HAP-1 (cell line): ENCODE results near the gene SPRYD4.
"Not testable (repeated sequence)": the region's sequence is repeated elsewhere in the genome, so short reads cannot be mapped to it uniquely, and the experiment has no call there.

Source experiments
- DNase-seq, 2 experiments: peaks; one replicate each; pipeline ENCODE4 v3.0.0-alpha.2; 2016 to 2020; ENCODE audit warnings: low spot score in 2 of 2
- H3K27me3 ChIP-seq: fragments of 250-450 bp; sonication (Bioruptor Pico); 2 replicates; pipeline ENCODE4 v1.5.1; 2020; ENCODE audit warnings: low read depth, mild to moderate bottlenecking, moderate library complexity
- H3K36me3 ChIP-seq: fragments of 250-450 bp; sonication (Bioruptor Pico); replicated peaks from 2 replicates; pipeline ENCODE4 v1.5.1; 2020; ENCODE audit warnings: mild to moderate bottlenecking
- H3K4me1 ChIP-seq: fragments of 250-450 bp; sonication (Bioruptor Pico); 2 replicates; pipeline ENCODE4 v1.5.1; 2020; ENCODE audit warnings: mild to moderate bottlenecking
- H3K4me3 ChIP-seq: fragments of 250-450 bp; sonication (Bioruptor Pico); 2 replicates; pipeline ENCODE4 v1.5.1; 2020; ENCODE audit warnings: mild to moderate bottlenecking, moderate library complexity
- H3K9me3 ChIP-seq: fragments of 250-450 bp; sonication (Bioruptor Pico); 2 replicates; pipeline ENCODE4 v1.5.1; 2020; ENCODE audit warnings: mild to moderate bottlenecking, moderate library complexity
- in situ Hi-C: fragments of 300-500 bp; cut with MboI; formaldehyde crosslinking; loops from 3 replicates; pipeline ENCODE4 v1.14.3; 2020; ENCODE audit warnings: low sequenced_read_pairs, inconsistent platforms, mixed read lengths

Gene SPRYD4

GRCh38 chr12:56468216-56469006 lies at the start of gene SPRYD4:
TSS of gene SPRYD4 (plus strand) at chr12:56468578. CDS start at chr12:56468592, 14 bp downstream.
- DNase-seq, result peak; percentile 88 to 93
- in situ Hi-C loops, result no loop called here

GRCh38 chr12:56420411-56420810 lies 48.0 kb upstream of the SPRYD4 start:
- Histone ChIP-seq H3K9me3 (no peaks in the 10 kb centered on the region), H3K27me3 (no peaks in the 10 kb centered on the region), H3K36me3 (peaks cover 79% of the 10 kb centered on the region), H3K4me1 (no peaks in the 10 kb centered on the region), H3K4me3 (no peak overlapping the region)
- in situ Hi-C loops, result no loop called here
- no peak for DNase-seq

More at GRCh38 chr12:56468216-56469006, at the start of gene SPRYD4:
- Histone ChIP-seq H3K4me3 (peak within 1 kb of the TSS; percentile 68), H3K4me1 (peaks cover 13% of the 10 kb centered on the region), H3K9me3 (no peaks in the 10 kb centered on the region), H3K27me3 (no peaks in the 10 kb centered on the region), H3K36me3 (0 out of 2 replicates have a peak, but pooled peaks cover 4% of the 10 kb centered on the region)

GRCh38 chr12:56425193-56425592 lies 43.2 kb upstream of the SPRYD4 start:
- DNase-seq, result no peak
- no peaks in the 10 kb centered on the region for H3K27me3 ChIP-seq
- in situ Hi-C loops, result no loop called here
- no peaks in the 10 kb centered on the region for H3K4me1 ChIP-seq
- peaks cover 89% of the 10 kb centered on the region for H3K36me3 ChIP-seq
- no peaks in the 10 kb centered on the region for H3K9me3 ChIP-seq
- H3K4me3 ChIP-seq, result no peak overlapping the region

GRCh38 chr12:56425940-56426438 lies 42.4 kb upstream of the SPRYD4 start:
- DNase-seq, result no peak
- Histone ChIP-seq H3K9me3 (no peaks in the 10 kb centered on the region), H3K4me1 (no peaks in the 10 kb centered on the region), H3K4me3 (no peak overlapping the region), H3K36me3 (peaks cover 89% of the 10 kb centered on the region), H3K27me3 (no peaks in the 10 kb centered on the region)
- in situ Hi-C loops, result no loop called here

- H3K27me3 ChIP-seq, result no peaks in the 10 kb centered on the region
- H3K4me1 ChIP-seq, result no peaks in the 10 kb centered on the region
- H3K36me3 ChIP-seq, result peaks cover 66% of the 10 kb centered on the region
- no peaks in the 10 kb centered on the region for H3K9me3 ChIP-seq
- no peak for DNase-seq
- no peak overlapping the region for H3K4me3 ChIP-seq
- in situ Hi-C loops, result no loop called here
These were observed 37.1 kb upstream of the SPRYD4 start for GRCh38 chr12:56431288-56431687.

- Histone ChIP-seq H3K36me3 (peaks cover 63% of the 10 kb centered on the region), H3K9me3 (no peaks in the 10 kb centered on the region), H3K27me3 (no peaks in the 10 kb centered on the region), H3K4me3 (no peak overlapping the region), H3K4me1 (no peaks in the 10 kb centered on the region)
- DNase-seq, result no peak
- in situ Hi-C loops, result no loop called here
These were observed 36.5 kb upstream of the SPRYD4 start for GRCh38 chr12:56431850-56432249.

- in situ Hi-C loops, result no loop called here
- no peaks in the 10 kb centered on the region for H3K4me1 ChIP-seq
- no peaks in the 10 kb centered on the region for H3K27me3 ChIP-seq
- peaks cover 37% of the 10 kb centered on the region for H3K36me3 ChIP-seq
- DNase-seq, result no peak
- no peaks in the 10 kb centered on the region for H3K9me3 ChIP-seq
- no peak overlapping the region for H3K4me3 ChIP-seq
These were observed 33.5 kb upstream of the SPRYD4 start for GRCh38 chr12:56434828-56435227.

GRCh38 chr12:56437430-56438176 lies 30.8 kb upstream of the SPRYD4 start:
- no peak for DNase-seq
- Histone ChIP-seq H3K27me3 (no peaks in the 10 kb centered on the region), H3K9me3 (no peaks in the 10 kb centered on the region), H3K36me3 (peaks cover 11% of the 10 kb centered on the region), H3K4me1 (no peaks in the 10 kb centered on the region), H3K4me3 (no peak overlapping the region)
- in situ Hi-C loops, result no loop called here

GRCh38 chr12:56443208-56443607 lies 25.2 kb upstream of the SPRYD4 start:
- in situ Hi-C loops, H3K36me3 ChIP-seq, H3K27me3 ChIP-seq, H3K4me1 ChIP-seq, H3K9me3 ChIP-seq, H3K4me3 ChIP-seq, DNase-seq: not testable (repeated sequence)

GRCh38 chr12:56448860-56449621 lies 19.3 kb upstream of the SPRYD4 start, which contains the start of gene TIMELESS:
TSS of gene TIMELESS (minus strand) at chr12:56449426. CDS start at chr12:56434170, 15,256 bp downstream.
- Histone ChIP-seq H3K27me3 (no peaks in the 10 kb centered on the region), H3K4me1 (peaks cover 9% of the 10 kb centered on the region), H3K4me3 (peak within 1 kb of the TSS; percentile 52), H3K36me3 (no peaks in the 10 kb centered on the region; the same call in 1 of the 2 replicates), H3K9me3 (no peaks in the 10 kb centered on the region; the same call in 1 of the 2 replicates)
- DNase-seq, result peak; percentile 89 to 93
- in situ Hi-C loops, result no loop called here

- DNase-seq, result no peak
- in situ Hi-C loops, result no loop called here
These were observed 18.8 kb upstream of the SPRYD4 start for GRCh38 chr12:56449622-56449984.

GRCh38 chr12:56450241-56450640 lies 18.1 kb upstream of the SPRYD4 start:
- in situ Hi-C loops, result no loop called here
- H3K36me3 ChIP-seq, result no peaks in the 10 kb centered on the region; the same call in 1 of the 2 replicates
- no peaks in the 10 kb centered on the region for H3K9me3 ChIP-seq
- H3K27me3 ChIP-seq, result no peaks in the 10 kb centered on the region
- peaks cover 9% of the 10 kb centered on the region for H3K4me1 ChIP-seq
- DNase-seq, result no peak
- no peak overlapping the region for H3K4me3 ChIP-seq

More at GRCh38 chr12:56449622-56449984, 18.8 kb upstream of the SPRYD4 start:
- no peaks in the 10 kb centered on the region; the same call in 1 of the 2 replicates for H3K9me3 ChIP-seq
- no peaks in the 10 kb centered on the region; the same call in 1 of the 2 replicates for H3K36me3 ChIP-seq
- peak overlapping the region; percentile 52 for H3K4me3 ChIP-seq
- H3K27me3 ChIP-seq, result no peaks in the 10 kb centered on the region
- H3K4me1 ChIP-seq, result peaks cover 9% of the 10 kb centered on the region

GRCh38 chr12:56451147-56451546 lies 17.2 kb upstream of the SPRYD4 start:
- Histone ChIP-seq H3K4me1 (peaks cover 9% of the 10 kb centered on the region), H3K27me3 (no peaks in the 10 kb centered on the region), H3K9me3 (no peaks in the 10 kb centered on the region), H3K36me3 (no peaks in the 10 kb centered on the region; the same call in 1 of the 2 replicates), H3K4me3 (no peak overlapping the region)
- in situ Hi-C loops, result no loop called here
- DNase-seq, result no peak
